GM19467 (cell line): ENCODE measurements around the gene PLA2G4B.

Experiments
- ATAC-seq: cut with Tn5 transposase; IDR thresholded peaks from one replicate; pipeline ENCODE4 v1.9.1; 2021; ENCODE audit warnings: mild to moderate bottlenecking, moderate library complexity; ENCODE audit not compliant: unreplicated experiment

The PLA2G4B gene

GRCh38 chr15:41838400-41838897 lies at the start of gene PLA2G4B:
Gene PLA2G4B (plus strand): TSS chr15:41838847. CDS start chr15:41838914, 67 bp downstream.
- no peak for ATAC-seq

GRCh38 chr15:41789236-41789635 lies 49.4 kb upstream of the PLA2G4B start:
- ATAC-seq = no peak

GRCh38 chr15:41789662-41790061 lies 49.0 kb upstream of the PLA2G4B start:
- no peak for ATAC-seq

DNA sequence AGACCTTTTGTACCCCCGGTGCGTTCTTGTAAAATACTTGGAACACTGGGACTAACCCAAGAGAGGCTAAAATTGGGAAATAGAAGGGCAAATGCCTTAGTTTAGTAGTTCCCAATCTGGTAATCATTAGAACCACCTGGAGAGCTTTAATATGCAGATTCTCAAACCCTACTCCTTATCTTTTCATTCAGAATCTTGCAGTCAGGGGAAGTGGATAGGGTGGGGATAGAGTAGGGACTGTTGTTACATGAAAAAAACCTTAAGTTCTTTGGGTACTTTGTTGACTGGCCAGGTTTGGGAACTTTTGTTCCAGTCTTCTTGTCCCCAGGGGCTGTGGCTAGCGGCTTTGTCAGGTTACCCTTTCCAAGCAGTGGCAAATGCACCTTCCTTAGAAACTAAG lies 48.5 kb upstream of the PLA2G4B start:
- no peak for ATAC-seq

DNA sequence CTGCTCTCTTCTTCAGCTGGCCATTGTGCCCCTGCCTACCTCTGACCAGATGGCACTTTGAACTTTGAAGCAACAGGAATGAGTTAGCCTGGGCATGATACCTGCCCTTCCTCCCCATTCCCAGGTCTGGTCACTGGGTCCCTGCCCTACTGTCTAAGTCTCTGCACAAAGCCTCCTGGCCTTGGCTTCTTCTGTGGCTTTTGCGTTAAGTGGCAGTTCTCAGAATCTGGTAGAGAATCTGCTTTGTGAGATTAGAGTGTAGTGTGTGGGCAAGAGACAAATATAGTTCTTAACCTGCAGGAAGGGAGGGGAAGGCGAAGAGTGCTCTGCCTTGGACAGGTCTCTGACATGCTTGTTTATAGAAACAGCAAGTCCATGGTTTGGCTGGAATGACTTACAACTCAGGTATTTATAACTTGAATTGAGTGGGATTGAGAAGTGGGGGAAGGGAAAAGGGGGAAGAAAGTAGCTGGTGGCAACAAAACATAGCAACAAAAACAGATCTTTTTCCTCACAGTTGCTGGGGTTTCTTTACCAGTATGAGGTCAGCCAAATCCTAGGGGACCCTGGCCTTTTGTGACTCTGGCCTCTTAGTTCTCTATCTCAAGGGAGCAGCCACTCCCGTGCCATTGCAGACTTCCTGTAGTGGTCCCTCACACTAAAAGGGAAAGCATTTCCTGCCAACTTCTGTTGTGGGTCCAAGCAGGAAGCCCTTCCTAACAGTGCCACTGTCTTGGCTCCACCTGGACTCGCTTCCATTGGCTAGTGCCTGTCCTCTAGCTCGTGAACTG lies 47.7 kb upstream of the PLA2G4B start:
- no peak for ATAC-seq

GRCh38 chr15:41791547-41791937 lies 47.1 kb upstream of the PLA2G4B start:
- ATAC-seq = no peak

DNA sequence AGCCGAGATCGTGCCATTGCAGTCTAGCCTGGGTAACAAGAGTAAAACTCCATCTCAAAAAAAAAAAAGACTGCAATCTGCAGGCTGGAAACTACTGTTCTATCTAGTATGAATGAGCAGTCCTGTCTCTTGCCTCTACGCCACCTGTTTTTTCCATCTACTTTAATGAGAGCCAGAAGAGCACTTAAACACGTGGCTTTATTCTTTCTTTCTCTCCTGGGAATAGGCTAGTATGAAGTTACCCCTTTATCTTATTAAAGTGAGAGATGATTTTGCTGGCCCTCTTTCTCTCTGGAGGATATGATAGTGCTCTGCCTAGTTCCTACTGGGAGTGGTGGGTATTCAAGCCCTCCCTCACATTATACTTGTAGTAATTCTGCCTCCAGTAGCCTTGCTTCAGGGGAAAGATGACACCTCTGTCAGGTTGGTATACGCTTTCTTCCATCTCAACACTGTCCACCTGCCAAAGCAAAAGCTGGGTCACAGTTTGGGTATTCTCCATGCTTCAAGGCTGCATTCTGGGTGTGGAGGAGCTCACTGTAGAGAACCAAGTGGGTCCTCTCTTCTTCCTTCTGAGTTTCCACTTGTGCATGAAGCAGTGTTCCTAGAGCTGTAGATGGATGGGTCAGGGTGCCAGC lies 46.5 kb upstream of the PLA2G4B start:
- ATAC-seq = no peak

GRCh38 chr15:41794081-41794480 lies 44.6 kb upstream of the PLA2G4B start:
- ATAC-seq = no peak

GRCh38 chr15:41795996-41796856 lies 42.4 kb upstream of the PLA2G4B start:
- no peak for ATAC-seq

GRCh38 chr15:41797201-41797944 lies 41.3 kb upstream of the PLA2G4B start:
- ATAC-seq = no peak

GRCh38 chr15:41798607-41799487 lies 39.8 kb upstream of the PLA2G4B start:
- ATAC-seq = no peak

DNA sequence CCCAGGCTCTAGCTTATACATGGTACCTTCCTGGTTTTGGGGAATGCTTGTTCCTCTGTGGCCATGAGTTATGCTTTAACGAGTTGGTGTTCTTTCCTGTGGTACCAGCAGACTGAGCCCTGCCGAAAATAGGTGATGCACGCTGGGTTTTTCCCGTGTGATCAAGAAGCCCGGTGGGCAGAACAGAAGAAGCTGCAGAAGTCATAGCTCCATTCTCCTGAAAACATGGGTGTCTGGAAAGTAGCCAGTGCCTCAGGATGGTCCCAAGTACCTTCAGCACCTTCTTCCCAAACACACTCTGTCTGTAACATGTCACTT lies 39.2 kb upstream of the PLA2G4B start:
- no peak for ATAC-seq

DNA sequence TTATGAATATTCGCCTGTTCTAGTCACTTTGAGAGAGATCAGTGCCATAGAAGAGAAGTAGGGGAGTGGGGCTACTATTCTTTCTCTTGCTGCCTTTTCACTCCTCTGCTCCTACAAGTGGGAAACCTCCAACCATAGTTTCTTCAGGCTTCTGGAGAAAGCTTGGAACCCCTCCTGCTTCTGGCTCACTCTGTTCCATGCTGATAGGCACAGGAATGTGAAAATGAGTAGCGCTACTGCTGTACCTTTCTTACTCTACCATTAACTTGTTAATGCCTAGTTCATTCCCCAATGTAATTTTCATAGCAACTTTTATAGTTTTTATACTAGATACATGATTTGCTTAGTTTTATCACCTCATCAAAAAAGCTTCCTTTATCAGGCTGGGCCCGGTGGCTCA lies 37.5 kb upstream of the PLA2G4B start:
- no peak for ATAC-seq

DNA sequence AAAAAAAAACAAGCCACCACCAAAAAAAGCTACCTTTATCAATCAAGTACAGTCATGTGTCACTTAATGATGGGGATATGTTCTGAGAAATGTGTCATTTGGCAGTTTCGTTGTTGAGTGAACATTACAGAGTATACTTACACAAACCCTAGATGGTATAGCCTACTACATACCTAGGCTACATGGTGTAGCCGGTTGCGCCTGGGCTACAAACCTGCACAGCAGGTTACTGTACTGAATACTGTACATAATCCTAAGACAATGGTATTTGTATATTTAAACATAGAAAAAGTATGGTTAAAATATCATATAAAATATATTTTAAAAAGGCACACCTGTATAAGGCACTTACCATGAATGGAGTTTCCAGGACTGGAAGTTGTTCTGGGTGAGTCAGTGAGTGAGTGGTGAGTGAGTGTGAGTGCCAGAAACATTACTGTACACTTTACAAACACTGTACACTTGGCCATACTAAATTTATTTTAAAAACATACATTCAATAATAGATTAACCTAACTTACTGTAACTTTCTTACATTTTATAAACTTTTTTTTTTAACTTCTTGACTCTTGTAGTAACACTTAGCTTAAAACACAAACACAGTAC lies 36.7 kb upstream of the PLA2G4B start:
- ATAC-seq = no peak

DNA sequence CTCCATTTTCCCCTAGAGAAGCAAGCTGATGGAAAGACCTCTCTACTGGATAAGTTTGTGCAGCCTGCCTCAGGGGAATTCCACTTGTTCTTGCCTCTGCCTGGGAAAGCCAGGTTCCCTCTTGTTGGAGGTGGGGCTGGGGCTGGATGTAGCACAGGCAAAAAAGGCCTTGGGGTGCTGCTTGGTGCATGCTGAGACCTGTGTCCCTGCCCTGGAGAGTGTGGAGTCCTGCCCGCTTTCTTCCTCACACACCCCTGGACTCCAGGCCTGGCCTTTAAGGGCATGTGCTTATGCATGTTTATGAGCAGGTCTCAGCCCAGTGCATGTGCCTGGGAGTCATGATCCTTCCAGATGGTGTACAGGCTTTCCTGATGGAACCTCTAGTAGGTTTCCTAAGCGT lies 34.3 kb upstream of the PLA2G4B start:
- ATAC-seq = no peak

- no peak for ATAC-seq
Measured at GRCh38 chr15:41804916-41805666, 33.6 kb upstream of the PLA2G4B start.

GRCh38 chr15:41805711-41806110 lies 32.9 kb upstream of the PLA2G4B start:
- ATAC-seq = no peak

DNA sequence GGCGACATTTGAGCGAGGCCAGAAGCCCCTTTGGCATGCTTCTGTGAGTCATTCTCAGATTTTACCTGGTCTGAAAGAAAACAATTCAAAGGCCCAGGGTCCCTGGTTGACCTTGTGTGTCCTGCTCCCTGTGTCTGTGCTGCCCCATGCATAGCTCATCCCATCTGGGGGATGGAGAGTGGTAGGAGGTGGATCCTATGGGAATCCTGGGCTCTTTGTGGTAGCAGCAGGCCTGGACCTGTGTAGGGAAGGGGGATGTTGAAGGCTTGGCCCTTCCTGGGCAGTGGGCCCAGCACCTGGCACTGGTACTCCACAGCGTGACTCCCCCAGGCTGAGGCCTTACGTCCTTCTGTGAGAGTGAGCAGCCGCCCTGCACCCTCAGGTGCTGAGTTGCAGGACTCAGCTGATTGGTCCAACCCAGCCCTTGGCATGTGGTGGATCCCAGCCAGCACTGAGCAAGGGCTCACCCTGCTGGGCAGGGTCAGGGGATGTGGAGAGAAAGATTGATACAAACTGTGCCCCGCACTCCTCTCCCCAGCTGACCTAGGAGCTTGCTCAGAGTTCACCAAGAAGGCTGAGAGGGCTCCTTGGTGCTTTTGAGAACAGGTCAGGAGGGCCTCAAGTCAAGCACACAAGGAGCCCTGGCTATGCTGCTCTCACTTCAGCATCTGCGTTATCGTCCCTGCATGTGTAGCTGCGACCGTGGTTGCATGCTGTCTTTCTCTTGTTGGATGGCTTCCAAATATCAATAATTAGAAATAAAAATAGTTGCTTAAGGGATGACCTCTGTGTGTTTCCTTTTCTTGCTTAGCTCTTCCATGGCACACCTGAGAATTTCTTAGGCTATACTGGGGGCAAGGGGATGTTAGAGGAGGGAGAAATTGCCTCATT lies 32.1 kb upstream of the PLA2G4B start:
- no peak for ATAC-seq
